Ramos (cell line): ENCODE results near the gene C9orf78.

Experiments
- in situ Hi-C: fragments of 300-500 bp; cut with MboI; formaldehyde crosslinking; loops from one replicate; pipeline ENCODE4 v1.14.3; 2022; ENCODE audit warnings: low sequenced_read_pairs; ENCODE audit not compliant: unreplicated experiment

C9orf78 gene

DNA sequence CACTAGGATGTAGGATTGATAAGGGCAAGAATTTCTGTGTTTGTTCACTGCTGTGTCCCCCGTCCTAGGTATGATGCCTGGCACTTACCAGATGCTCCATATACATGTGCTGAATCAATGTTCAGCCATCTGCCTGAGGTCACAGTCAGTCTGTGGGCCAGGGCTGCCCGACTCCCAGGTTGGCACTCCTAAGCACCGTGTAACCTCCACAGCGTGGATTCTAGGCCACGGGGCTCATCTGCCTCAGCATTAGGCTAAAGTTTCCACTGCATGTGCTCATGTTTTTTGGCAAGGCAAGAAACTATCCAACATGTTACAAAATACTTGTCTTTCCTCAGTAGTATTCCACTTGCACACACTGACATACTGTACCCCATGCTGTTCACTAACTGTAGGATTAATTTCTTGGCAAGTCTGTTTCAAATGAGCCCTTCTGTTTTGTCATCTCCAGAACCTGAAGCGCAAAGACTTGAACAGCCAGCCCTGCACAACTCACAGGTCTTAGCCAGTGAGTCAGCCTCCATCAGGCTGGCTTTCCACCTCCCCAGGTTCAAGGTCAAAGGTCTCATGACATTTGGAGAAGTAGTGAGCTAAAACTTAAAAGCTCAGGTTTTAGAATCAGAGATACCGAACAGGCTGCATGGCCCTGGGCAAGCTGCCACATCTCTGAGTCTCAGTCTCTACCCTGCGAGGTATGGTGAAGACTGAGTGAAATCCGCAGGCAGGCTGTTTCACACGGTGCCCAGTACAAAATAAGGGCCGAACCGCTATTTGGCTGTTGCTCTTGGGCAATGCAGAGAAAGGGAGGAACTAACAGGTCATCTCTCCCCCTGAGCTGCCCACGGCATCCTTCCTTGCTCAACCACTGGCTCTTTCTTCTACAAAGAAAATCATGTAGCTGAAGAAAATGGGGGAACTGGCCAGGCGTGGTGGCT is 18.3 kb downstream of the C9orf78 start:
- in situ Hi-C loops = no loop called here

DNA sequence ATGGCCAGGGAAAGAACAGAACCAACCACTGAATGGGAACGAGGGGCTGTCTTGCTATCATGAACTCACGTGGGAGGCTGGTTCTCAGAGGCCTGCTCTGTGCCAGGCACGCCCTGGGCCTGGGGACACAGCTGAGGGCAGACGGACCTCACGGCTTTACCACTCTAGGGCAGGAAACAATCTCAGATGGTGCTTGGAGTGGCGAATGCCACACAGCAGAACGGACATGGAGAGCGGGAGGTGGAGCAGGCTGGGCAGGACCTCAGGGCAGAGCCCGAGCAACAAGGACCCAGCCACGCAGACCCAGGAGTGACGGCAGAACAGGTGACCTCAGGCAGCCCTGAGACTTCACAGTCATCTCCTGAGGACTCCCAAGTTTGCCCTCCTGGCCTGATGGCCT is 19.8 kb downstream of the C9orf78 start:
- in situ Hi-C loops = no loop called here

GRCh38 chr9:129814432-129815223 is 20.4 kb downstream of the C9orf78 start:
- in situ Hi-C loops = no loop called here

DNA sequence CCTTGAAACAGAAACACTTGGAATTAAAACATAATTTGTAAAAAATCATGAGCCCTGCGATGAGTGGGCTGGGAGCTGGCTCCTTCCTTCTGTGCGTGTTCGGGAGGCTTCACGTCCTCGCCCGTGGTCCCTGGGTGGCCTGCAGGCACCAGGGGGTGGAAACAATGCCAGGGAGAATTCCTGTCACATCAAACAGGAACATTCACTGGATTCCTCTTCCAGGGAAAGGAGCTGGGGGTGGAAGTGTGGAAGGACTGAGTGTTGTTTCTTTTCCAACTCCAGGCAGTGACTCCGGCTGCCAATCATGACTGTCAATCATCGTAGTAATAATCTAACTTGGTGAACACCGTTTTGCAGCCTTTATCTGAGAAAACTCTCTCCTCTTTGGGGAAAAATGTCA is 21.4 kb downstream of the C9orf78 start:
- in situ Hi-C loops = no loop called here

DNA sequence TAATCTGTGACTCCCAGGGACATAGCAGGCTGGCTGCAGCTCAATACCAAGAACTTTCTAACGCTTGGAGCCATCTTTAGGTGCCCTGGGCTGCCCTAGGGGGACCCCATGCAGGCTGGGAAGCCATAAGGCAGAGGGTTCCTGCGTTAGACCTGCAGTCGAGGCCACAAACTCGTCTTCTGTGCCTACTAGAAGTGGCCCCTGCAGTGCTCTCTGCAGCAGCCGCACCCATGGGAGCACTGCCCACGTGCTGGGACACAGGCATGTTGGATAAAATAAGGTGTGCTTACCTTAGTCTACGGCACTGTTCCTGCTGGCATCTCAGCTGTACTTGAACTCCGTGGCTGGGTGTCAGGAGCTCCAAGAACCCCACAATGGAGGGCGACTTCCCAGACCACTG is 22.7 kb downstream of the C9orf78 start:
- in situ Hi-C loops = no loop called here

- in situ Hi-C loops = no loop called here
Measured at GRCh38 chr9:129811967-129812363, 23.1 kb downstream of the C9orf78 start.

- in situ Hi-C loops = no loop called here
Measured at GRCh38 chr9:129810788-129811187, 24.3 kb downstream of the C9orf78 start.

- in situ Hi-C loops = no loop called here
Measured at GRCh38 chr9:129810116-129810515, 25.0 kb downstream of the C9orf78 start.

DNA sequence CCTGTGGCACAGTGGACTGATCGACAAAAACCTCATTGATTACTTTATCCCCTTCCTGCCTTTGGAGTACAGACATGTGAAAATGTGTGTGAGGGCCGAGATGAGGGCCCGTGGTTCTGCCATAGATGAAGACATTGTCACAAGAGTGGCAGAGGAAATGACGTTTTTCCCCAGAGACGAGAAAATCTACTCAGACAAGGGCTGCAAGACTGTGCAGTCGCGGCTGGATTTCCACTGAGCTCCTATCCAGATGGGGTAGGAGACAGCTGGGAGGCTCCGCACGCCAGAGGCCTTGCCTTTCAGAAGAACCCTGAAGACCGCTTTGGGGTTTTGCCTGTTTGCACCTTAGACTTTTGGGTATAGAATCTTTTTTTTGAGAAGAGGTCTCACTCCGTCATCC is 25.7 kb downstream of the C9orf78 start:
- in situ Hi-C loops = no loop called here

- in situ Hi-C loops = no loop called here
Measured at GRCh38 chr9:129806061-129806460, 29.0 kb downstream of the C9orf78 start.

- in situ Hi-C loops = no loop called here
Measured at GRCh38 chr9:129803676-129804060, 31.4 kb downstream of the C9orf78 start.

DNA sequence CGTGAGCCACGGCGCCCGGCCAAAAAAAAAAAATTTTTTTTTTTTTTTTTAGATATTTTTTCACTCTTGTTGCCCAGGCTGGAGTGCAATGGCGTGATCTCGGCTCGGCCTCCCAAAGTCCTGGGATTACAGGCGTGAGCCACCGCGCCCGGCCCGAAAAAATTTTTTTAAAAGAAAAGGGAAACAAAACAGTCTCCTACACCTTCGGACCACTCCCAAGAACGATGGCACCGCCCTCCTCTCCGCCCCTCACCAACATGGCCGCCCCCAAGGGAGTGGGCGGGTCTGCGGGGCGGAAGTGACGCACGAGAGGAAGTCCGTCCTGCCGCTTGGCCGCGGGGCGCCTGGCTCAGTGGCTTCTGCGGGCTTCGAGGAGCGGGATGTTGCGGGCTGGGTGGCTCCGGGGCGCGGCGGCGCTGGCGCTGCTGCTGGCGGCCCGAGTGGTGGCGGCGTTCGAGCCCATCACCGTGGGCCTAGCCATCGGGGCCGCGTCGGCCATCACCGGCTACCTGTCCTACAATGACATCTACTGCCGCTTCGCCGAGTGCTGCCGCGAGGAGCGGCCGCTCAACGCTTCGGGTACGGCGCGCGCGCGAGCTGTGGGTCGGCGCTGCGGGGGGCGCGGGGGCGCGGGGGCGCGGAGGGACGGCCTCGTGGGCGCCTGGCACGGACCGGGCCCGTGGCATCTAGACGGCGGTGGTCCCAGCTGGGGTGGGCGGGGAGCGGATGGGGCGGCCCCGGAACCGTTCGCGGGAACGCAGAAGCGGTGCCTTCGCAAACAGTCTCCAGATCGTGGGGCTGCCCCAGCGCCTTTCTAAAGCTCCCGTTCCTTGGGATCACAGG is 32.0 kb downstream of the C9orf78 start, which contains the start of gene TOR1B:
TSS of gene TOR1B (plus strand) at position 352 of the 843 bp plus-strand sequence. CDS start at position 381, 29 bp downstream.
- in situ Hi-C loops = no loop called here

DNA sequence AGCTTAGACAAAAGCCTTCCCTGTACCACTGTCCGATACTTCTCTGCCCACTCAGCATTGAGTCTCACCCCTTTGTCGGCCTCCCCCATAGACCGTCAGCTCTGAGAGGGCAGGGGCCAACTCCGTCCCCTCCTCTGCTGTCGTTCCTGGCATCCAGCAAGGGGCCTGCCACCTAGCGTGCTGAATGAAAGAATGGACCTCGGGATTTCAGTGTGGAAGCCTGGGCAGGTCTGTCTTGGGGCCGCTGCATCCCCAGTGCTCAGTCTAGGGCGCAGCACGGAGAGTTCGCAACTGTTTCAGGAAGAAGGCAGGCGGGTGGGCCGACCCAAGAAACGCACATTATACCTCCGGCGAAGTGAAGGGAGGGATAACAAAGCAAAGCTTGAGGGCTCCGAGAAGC is 33.6 kb downstream of the C9orf78 start:
- in situ Hi-C loops = no loop called here

- in situ Hi-C loops = loop anchor here (25.0 kb wide), 1 partner anchor 662 kb away; no protein-coding TSS in a partner anchor
Measured at GRCh38 chr9:129798973-129799372, 36.1 kb downstream of the C9orf78 start.

- in situ Hi-C loops = loop anchor here (25.0 kb wide), 1 partner anchor 659 kb away; no protein-coding TSS in a partner anchor
Measured at GRCh38 chr9:129796029-129796428, 39.0 kb downstream of the C9orf78 start.

DNA sequence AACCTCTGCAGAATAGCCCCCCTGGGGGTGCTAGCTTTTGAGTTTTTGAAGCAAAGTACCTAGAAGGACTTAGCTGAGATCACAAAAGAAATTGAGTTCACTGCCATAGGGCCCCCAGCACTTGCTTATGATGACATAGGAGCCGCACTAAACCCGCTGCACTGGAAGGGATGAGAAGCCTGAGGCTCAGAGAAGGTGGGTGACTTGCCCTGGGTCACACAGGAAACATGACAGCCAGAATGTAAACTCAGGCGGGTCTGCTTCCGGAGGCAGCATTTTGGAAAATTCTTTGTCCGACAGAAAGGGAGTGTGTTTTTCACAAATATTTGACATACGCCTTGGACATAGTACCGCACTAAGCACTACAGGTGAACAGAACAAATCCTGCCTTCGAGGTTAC is 40.5 kb downstream of the C9orf78 start:
- in situ Hi-C loops = loop anchor here (25.0 kb wide), 1 partner anchor 657 kb away; no protein-coding TSS in a partner anchor

DNA sequence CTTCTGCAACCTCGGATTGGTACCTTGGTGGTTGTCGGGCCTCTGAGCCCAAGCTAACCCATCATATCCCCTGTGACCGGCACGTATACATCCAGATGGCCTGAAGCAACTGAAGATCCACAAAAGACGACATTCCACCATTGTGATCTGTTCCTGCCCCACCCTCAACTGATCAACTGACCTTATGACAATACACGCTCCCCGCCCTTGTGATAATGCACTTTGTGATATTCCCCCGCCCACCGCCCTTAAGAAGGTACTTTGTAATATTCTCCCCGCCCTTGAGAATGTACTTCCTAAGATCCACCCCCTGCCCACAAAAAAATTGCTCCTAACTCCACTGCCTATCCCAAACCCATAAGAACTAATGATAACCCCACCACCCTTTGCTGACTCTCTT is 48.6 kb downstream of the C9orf78 start:
- in situ Hi-C loops = loop anchor here (10.0 to 25.0 kb wide), 2 partner anchors 132 to 649 kb away; no protein-coding TSS in a partner anchor

DNA sequence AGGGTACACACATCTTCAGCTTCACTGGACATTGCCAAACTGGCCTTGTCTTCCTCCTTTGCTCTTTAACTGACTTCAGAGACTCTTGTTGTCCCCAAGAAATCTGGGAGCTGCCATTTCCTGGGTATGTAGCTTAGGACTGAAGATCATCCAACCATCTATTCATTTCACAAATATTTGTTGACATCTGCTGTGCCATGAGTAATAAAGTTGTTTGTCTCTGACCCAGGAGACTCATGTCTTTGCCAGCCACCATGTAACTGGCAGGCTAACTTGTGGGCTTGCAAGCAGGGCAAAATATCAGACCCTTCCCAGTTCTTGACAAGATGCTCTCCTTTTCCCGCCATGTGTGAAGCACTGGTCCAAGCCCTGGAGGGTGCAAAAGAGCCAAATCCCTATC is 49.2 kb downstream of the C9orf78 start:
- in situ Hi-C loops = loop anchor here (10.0 to 25.0 kb wide), 2 partner anchors 131 to 649 kb away; no protein-coding TSS in a partner anchor

DNA sequence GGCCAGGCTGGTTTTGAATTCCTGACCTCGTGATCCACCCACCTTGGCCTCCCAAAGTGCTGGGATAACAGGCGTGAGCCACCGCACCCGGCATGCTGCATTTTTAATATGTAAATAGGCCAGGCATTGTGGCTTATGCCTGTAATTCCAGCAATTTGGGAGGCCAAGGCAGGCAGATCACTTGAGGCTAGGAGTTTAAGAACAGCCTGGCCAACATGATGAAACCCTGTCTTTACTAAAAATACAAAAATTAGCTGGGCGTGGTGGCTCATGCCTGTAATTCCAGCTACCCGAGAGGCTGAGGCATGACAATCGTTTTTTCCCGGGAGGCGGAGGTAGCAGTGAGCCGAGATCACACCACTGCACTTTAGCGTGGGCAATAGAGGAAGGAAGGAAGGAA is 50.1 kb downstream of the C9orf78 start:
- in situ Hi-C loops = loop anchor here (5.0 to 25.0 kb wide), 3 partner anchors 48 to 648 kb away; no protein-coding TSS in a partner anchor
